Esophagus muscularis mucosa (tissue), 4 donors: ENCODE data around the gene ABCA1.

Source experiments
- EP300 ChIP-seq: sonication (generic); formaldehyde crosslinking; IDR thresholded peaks from one replicate; pipeline ENCODE4 v1.6.1; 2017; ENCODE audit warnings: antibody characterized with exemption
- POLR2A ChIP-seq: fragments of 450-650 bp; IDR thresholded peaks from one replicate; pipeline ENCODE4 v1.6.1; 2017; ENCODE audit warnings: antibody characterized with exemption, moderate library complexity, mild to moderate bottlenecking, low read depth
- POLR2AphosphoS5 ChIP-seq, 2 donors: sonication (generic); formaldehyde crosslinking; IDR thresholded peaks; one replicate each; pipeline ENCODE4 v1.6.1; 2017; ENCODE audit warnings: antibody characterized with exemption in 2 of 2
- TF ChIP-seq, protein P1 (sequence below), 3 experiments: fragments of 200-600 bp in 2 of 3; fragments of 450-650 bp in 1 of 3; sonication (generic) in 2 of 3; IDR thresholded peaks; one replicate each; pipeline ENCODE4 v1.5.1; 2017 to 2019; ENCODE audit warnings: antibody characterized with exemption in 3 of 3, mild to moderate bottlenecking in 2 of 3, moderate library complexity in 1 of 3

DNA sequence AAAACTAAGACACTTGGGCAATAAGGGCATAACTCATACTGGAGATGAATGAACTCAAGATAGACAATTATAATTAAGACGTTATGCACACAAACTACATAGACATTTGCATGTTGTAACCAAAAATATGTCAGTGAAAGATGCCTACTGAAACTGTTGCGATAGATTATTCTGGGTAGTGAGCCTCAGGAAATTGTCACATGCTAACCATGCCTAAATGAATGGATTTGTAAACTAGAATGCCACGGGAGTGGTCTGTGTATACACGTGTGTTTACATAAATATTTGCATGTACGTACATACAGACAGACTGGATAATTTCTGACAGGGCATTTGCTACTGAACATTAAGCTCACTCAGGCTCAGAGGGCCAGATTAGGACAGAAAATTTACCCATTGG lies 162.8 kb downstream of the ABCA1 start:
- TF ChIP-seq EP300 (no peak), POLR2A (no peak), POLR2AphosphoS5 (IDR thresholded peaks at IDR 0.05) (no peak)
- TF ChIP-seq, protein P1, sequence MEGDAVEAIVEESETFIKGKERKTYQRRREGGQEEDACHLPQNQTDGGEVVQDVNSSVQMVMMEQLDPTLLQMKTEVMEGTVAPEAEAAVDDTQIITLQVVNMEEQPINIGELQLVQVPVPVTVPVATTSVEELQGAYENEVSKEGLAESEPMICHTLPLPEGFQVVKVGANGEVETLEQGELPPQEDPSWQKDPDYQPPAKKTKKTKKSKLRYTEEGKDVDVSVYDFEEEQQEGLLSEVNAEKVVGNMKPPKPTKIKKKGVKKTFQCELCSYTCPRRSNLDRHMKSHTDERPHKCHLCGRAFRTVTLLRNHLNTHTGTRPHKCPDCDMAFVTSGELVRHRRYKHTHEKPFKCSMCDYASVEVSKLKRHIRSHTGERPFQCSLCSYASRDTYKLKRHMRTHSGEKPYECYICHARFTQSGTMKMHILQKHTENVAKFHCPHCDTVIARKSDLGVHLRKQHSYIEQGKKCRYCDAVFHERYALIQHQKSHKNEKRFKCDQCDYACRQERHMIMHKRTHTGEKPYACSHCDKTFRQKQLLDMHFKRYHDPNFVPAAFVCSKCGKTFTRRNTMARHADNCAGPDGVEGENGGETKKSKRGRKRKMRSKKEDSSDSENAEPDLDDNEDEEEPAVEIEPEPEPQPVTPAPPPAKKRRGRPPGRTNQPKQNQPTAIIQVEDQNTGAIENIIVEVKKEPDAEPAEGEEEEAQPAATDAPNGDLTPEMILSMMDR (IDR thresholded peaks at IDR 0.05): no peak
